ENCODE measurements around the gene CDH11.

The CDH11 gene

DNA sequence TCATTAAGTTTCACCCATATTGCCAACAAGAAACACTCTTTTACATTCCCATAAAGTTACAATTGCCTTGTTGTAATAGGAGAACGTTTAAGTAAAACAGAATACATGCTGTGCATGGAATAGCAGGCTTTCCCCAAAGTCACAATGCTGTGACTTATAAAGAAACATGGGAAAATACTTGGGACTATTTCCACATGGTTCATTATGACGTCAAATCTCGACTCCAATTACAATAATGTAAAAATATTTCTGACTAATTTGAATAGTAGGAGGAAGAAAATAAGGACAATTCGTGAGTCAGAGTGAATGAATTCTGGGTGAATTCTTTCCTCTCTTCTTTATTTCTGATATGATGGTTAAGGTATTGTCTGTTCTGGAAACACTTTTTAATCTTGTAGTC is 52.8 kb downstream of the CDH11 start:
- DNase-seq, result no peak

DNA sequence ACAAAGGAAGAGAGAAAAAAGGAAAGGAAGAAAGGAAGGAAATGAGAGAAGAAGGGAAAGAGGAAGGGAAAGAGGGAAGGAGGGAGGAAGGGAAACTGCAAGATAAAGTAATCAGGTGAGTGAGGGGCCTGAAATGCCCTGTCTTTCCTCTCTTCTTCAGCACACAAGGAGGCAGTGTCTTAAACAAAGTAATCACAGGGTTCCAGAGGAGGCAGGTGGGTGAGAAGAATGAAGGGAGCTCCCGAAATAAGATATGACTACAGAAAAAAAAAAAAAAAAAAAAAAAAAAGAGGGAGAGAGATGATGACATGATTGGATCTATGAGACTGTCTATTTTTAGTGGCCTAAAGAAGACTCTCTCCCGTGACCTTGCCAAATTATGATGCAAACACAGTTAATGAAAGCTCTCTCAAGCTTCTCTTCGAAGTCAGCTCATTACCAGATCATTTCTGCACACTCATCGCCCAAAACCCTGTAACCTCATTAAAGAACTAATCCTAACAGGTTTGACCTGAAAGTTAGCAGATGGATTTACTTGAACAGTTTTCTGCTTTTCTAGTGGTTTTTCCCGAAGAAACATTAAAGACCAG is 53.6 kb downstream of the CDH11 start:
- no peak for DNase-seq

DNA sequence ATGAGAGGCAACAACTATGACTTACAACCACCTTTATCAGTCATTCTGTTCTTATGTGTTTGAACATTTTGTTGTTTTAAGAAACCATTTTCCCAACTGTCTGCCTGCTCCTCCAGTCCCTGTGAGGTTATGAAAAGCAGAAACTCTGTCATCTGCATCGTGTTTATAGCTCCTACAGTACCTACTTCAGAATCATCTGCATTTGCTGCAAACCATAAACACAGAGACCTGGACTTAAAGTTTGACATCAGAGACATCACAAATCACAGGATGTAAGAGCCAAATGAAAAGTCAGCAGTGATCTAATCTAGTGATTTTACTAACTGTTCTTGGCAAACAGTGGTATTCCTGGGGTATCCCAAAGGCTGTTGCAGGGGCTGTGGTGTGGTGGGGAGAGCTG is 55.2 kb downstream of the CDH11 start:
- no peak for DNase-seq

DNA sequence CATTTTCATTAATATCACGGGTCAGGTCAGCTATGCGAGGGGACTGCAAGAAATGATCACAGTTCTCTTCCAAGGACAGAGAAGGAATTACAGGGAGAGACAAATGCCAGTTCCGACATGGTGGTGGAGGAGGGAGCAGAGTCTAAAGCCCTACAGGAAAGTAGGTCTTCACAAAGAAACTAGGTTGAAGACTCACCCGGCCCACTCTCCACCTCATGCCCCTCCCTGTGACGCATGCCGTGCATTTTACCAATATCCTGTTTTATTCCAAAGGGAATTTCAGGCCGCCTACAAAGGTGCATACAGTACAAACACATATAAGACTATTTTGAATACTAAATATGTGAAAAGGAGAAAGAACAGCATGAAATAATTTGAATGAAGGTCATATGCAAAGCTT is 56.8 kb downstream of the CDH11 start:
- no peak for DNase-seq

DNA sequence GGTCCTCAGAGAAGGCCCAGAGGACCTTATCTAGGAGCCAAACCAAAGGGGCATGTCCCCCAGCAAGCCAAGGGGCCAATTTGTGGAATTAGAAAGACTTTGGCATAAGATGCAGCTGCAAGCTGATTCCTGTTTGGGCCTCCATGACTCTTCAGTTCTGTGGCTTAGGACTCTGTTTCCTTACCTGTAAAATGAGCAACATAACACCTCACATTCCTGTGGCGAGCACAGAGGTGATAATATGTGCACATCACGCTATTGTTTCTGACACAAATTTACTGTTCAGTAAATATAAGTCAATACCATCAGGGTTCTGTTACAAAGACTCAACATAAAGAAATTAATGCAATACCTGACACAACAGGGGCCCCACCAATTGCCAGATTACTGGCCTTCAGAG is 57.7 kb downstream of the CDH11 start:
- no peak for DNase-seq

DNA sequence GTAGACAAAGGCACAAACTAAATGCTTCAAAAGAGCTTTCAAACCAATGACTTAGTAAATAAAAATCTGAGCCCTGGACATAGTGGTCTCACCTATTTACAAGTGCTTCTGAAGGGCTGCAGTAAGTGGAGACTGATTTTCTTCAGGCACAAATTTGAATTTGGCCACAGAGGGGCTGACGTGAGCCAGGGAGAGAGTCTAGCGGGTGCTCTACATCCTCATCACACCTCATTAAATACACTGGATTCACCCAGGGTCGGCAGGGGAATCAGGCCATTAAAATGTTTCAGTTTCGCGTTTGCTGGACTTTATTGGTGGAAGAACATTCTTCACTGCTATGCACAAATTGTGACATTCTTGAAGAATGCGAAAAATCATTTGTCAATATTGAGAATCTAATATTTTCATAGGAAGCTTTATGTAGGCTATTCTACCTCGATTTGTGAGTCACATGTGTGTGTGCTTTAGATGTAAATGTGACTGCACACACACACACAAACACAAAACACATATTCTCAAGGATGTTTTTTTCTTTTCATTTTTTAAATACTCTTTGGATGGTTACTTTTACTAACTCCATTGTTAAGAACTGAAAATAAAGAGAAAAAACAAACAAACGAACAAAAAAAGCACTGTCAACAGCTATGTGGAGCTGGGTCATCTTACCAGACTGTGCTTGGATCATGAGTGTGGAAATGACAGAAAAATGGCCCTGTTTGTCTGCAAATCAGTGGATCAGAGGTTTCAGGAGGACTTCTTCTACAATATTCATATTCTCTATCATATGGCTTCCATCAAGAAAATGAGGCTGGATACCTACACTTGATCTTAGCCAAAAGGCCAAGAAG is 58.9 kb downstream of the CDH11 start:
- no peak for DNase-seq

DNA sequence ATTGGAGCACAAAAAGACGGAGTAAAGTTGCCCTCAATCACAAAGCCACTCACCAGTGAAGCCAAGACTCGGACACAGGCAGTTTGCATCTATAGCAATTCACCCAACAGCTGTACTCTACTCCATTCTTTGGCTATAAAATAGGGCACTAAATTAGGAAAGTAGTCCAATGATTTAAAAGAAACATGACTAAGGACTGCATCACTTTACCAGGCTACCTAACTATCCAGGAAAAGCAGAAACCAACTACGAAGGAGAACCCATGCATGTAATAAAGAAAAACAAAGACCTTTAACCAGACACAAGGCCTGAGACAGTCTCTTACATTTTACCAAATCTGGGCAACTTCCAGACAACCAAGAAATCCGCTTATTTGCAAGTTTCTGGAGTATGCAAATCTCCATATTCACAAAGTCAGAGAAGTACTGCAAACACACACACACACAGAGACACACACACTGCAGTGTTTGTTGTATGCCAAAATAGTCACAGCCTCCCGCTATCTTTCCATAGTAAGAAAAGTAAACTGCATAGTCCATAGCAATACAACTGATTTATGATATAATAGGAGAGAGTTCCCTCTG is 59.8 kb downstream of the CDH11 start:
- DNase-seq, result no peak

DNA sequence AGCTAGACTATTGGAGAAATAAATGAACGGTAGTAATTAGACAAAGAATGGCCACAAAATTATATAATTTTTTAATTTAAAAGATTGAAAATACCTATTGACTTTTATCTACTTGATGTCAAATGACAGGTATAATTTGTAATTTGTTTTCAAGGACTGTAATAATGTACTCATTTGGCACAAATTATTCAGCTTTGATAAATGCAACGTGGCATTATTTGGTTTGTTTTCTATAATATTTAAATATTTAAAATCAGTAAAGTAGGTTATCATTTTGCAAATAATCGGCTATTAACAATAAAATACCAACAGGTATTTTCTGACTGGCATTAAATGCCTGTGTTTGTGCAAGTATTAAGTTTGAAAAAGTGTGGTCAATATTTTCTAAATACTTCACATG is 60.6 kb downstream of the CDH11 start:
- DNase-seq, result no peak

DNA sequence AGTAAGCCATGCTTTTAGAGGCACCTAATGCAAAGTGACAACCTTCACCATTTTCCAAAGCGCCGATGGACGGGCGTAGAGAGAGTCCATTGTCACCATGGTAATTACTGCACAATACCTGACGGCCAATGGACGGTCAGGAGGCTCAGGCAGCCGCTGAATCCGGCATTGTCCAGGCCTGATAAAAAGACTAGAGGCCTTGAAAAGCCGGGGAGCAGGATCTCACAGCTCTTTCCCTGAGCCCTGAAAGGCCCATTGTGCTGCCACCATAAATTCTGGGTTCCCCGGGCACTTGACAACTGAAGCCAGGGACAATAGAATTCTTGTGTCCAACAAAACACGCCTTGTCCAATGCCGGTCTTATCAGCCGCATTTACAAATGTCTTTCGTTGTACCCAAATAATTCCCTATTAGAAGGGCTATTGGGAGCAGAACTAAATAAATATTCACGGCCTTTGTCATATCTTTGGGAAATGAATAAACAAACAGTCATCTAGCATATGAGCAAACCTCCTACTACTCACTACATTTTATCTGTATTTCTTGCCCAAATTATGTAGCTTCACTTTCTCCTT is 62.4 kb downstream of the CDH11 start:
- DNase-seq, result no peak

DNA sequence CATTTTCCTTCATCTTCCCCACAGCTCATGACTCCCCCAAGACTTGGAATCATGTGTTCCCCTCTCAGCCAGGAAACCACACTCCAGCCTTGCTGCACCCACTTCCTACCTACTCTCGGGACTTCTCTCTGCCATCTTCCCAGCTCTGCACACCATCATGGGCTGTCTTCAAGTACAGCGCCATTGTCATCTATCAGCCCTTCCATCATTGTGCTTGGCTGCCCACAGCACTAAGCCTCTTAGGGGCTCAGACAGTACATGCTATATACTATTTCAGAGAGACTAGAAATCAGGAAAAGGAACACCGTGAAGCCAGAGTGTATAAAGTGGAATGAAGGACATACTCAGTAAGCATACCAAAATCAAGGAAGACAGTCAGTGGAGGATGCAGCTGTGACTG is 64.7 kb downstream of the CDH11 start:
- DNase-seq, result no peak

DNA sequence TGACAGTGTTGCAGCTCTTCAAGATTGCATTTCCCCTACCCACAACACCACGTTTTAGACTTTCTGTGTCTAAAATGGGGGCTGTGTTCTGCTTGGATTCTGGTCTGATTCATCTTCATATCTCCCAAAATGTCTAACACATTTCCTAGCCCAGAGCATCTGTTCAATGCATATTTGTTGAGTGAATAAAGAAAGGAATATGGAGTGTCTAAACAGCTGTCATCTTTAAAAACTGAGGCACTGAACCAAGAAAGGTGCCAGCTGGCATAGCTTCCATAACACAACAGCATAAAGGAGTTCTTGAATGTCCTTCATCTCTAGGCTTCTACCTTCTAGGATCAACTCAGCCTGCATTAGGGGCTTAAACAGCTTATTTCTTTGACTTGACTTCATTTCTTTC is 67.4 kb downstream of the CDH11 start:
- DNase-seq, result no peak

DNA sequence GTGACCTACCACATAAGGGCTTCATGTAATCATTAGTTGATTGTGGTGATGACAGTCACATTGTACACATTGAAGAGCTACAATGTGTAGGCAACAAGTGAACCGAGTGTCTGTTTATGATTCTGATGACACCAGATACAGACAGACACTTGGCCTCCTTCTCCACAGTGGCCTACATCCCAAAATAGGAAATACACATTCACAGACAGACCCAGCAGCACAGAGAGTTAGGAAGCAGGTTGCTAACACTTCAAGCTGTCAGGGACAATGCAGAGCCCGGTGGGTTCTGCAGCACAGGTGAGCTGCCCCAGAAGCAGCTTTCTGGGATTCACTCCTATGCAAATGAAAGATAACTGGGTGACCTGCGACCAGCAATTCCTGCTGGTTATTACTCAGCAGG is 72.2 kb downstream of the CDH11 start:
- no peak for DNase-seq

DNA sequence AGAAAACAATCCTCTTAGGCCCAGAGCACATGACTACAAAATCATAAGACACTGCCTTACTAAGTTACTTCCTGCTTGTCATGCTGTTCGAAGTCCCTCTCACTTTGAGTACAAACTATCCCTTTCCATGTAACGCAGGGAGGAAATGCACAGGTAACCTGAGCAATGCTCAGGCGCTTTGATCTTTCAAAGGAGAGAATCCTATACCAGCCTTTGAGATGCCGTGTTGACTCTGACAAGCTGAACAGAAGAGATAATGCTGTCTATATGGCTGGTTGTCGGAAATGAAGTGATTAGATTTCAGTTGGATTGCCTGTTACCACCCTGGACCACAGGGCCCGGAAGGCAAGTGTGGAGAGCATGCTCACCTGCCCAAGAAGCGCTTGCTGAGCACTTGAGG is 75.9 kb downstream of the CDH11 start:
- DNase-seq, result no peak

DNA sequence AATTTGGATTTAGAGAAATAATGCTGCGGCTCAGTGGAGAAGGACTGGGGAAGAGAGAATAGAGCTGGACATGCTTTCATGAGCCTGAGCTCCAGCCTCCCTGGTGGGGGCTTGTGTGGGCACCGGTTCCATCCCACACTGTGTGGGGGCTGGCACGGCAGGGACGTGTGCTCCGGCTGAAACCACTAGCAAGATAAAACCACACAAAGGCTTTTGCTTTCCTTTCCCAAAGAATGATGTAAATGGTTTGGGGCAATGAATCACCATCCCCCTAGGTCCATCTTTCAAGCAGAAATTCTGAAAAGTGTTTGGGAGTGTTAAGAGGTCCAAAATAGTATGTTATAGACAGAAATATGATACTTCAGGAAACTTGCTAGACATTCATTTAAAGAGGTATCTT is 77.0 kb downstream of the CDH11 start:
- DNase-seq, result no peak

DNA sequence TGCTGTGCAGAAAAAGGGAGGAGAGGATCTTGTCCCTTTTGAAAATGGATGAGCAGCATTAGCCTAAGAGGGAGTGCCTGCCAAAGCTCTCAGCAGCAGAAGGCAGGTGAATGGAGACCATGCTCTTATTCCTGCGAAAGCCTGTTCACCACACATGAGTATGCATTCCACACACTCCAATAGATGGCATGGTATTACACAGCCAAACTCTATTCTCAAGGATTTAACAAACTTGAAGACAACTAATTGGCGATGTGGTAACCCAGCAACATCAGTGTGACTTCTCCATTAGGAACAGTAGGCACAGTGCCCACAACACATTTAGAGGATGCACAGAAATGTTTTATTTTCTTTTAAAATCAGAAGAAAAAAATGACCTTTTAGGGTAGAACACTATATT is 77.8 kb downstream of the CDH11 start:
- no peak for DNase-seq

DNA sequence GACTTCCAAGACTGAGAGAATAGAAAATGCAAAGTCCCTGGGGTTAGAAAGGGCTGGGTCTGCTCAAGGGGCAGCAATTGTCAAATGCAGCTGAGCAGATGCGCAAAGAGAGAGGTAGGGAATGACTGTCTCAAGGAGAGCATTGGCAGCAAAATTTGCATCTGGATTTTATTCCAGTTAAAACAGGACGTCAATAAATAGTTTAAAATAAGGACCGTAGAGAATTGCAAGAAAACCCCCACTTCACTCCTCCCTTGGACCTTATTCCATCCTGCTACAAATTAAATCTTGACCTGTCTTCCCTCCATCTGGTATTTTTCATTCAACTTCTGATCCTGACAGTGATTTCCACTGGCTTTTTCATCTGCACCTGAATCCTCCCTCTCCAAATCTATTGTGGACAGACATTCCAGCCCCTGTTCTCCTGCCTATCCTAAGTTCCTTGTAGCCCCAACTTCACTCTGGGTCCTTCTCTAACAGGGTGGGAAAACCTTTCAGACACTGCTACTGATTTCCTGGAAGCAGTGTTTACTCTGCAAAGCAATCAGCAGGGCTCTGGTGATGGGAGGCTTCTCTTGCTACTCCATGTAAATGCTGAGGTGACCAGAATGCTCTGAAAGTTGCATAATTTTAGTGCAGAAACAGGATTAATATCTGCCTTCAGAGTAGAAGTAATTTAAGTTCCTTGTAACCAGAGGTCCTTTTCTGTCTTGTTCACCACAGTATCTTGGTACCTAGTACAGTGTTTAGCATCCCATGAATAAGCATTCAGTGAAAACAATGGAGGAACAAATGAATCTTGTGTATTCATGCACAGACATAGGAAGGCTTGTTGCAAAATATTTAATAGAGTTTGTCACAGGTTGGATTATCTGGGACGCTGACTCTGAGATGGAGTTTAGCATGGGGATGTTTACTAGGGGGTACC is 79.2 kb downstream of the CDH11 start:
- no peak for DNase-seq

DNA sequence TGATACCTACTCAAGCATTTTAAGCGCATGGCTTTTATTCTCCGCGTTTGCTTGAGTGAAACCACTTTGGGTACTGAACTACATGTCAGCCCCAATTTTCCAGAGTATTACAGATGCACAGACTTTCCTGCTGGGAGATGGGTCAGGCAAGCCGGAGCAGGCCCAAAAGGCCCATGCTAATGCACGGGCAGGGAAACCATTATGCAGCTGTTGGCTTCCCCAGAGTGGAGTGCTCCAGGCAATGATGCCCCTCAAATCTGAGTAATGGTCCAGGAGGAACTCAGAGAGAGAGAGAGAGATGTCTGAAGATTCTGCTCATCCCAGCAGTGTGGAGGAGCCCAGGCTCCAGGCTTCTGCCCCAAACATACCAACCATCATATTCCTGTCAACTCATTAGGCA is 80.2 kb downstream of the CDH11 start:
- DNase-seq, result no peak

DNA sequence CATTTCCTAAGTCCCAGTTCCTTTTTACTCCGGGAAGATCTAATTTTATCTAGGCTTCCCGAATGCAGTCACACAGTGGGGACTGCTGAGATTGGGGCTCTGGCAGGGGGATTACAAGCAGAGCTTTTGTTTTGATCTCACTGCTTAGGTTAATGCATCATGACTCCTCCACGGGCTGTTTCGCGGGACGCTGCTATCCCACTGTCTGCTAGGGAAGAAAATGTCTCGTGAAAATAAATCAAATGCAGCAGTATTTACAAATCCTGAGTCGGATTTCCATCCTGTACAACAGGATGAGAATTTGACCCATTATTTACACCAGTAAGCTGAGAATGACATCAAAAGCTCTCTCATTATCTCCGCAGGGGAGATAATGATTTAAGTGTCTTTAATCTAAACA is 83.8 kb downstream of the CDH11 start:
- no peak for DNase-seq

DNA sequence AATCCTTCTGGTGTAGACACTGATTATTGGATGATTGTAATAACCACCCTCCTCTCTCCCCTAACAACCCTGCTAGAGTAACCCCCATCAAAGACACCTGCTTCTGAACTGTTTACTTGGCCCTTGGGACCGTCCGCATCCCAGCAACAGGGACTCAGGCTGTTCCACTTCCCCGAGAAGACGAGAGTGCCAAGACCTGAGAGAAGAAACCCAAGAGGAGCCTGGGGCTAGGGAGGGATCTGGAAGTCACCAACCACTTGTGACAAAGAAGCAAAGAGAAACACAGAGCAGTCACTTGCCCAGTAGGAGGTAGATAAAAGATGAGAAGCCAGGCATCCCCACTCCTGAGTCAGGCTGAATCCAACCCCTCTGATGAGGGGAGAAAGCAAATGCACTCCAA is 84.3 kb downstream of the CDH11 start:
- no peak for DNase-seq

DNA sequence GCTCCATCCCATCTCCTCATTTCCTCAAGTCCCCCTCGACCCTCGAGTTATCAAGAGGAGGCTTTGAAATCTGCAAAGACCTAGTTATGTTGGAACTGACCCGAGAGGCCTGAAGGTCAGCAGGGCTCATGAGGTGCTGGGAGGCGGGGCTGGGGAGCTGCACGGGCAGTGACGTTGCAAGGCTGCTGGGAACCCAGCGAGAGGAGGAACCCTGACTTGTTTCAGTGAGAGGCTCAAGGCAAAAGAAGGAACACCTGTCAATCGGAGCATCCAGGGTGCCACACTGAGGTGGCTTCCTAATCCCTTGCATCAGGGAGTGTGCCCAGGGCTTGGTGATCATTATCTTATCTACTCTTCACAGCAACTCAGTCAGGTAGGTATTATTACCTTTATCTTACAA is 86.9 kb downstream of the CDH11 start:
- DNase-seq, result no peak

DNA sequence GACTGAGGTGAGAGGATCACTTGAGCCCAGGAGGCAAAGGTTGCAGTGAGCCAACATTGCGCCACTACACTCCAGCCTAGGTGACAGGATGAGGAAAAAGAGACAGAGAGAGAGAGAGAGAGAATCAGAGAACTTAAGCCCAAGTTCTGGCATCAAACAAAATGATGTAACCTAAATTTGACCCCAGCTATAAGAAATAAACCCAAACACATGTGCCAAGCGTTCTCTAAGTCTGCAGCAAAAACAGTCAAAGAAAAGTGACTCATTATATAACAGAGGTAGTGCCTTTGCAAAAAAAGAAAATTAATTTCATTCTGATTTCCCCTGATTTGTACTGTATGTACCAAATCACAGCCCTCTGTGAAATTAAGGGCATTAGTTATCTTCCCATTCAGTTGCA is 89.5 kb downstream of the CDH11 start:
- no peak for DNase-seq

DNA sequence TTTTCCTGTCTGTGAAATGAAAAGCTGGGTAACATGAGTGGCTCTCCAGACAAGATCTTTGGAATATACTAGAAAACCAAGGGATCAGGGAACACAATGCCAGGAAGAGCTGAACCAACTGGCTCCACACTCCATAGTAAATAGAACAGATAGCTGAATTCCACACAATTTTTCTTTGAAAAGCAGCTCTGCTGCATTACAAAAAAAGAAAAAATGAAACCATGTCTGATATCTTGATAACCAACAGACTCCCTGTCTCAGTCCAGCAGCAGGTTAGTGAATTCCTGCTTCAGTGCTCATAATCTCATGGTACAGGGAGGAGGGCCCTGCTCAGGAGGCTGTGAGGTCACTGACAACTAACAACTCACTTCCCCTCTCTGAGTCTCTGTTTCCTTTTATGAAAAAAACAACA is 97.1 kb downstream of the CDH11 start:
- DNase-seq, result no peak

DNA sequence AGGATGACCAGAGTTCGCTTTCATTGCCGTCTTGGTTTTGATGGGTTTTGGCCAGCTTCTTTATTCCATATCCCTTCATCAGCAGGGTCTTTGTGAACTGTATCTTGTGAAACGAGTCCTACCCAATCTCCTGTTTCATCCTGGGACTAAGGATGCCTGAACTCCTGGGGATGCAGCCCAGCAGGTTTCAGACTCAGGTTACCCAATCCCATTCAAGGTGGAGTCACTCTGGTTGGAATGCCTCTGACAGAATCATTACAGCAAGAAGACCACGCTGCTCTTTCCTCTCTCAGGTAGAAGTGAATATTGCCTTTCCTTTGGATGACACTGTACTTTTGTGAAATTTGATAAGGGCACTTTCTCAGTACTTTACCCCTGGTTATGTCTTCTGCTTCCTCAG is 98.1 kb downstream of the CDH11 start:
- DNase-seq, result no peak
